WTC11 (cell line): Measurements from ENCODE around the gene NT5DC4.
"Not testable (repeated sequence)": the region's sequence is repeated elsewhere in the genome, so short reads cannot be mapped to it uniquely, and the experiment has no call there.

ENCODE experiments used
- E2F1 ChIP-seq: sonication (generic); formaldehyde crosslinking; IDR thresholded peaks from 2 replicates; pipeline ENCODE4 v1.8.0; 2022; ENCODE audit warnings: mild to moderate bottlenecking, missing genetic modification reagents
- FOXJ3 ChIP-seq: sonication (generic); formaldehyde crosslinking; IDR thresholded peaks from 2 replicates; pipeline ENCODE4 v1.9.0; 2021; ENCODE audit warnings: missing genetic modification reagents, mild to moderate bottlenecking, borderline replicate concordance
- FOXP4 ChIP-seq: sonication (generic); formaldehyde crosslinking; IDR thresholded peaks from 2 replicates; pipeline ENCODE4 v1.8.0; 2022; ENCODE audit warnings: mild to moderate bottlenecking, missing genetic modification reagents
- MAX ChIP-seq: sonication (generic); formaldehyde crosslinking; IDR thresholded peaks from 2 replicates; pipeline ENCODE4 v1.8.0; 2022; ENCODE audit warnings: mild to moderate bottlenecking, missing genetic modification reagents
- MXD4 ChIP-seq: fragments of 250-450 bp; sonication (Bioruptor Pico); IDR thresholded peaks from 2 replicates; pipeline ENCODE4 v1.8.0; 2021; ENCODE audit warnings: mild to moderate bottlenecking, moderate library complexity, borderline replicate concordance
- SP1 ChIP-seq: sonication (generic); formaldehyde crosslinking; conservative IDR thresholded peaks from 2 replicates; pipeline ENCODE4 v1.8.1; 2022; ENCODE audit warnings: missing genetic modification reagents
- TEAD1 ChIP-seq: sonication (generic); formaldehyde crosslinking; IDR thresholded peaks from 2 replicates; pipeline ENCODE4 v1.8.0; 2022; ENCODE audit warnings: mild to moderate bottlenecking, missing genetic modification reagents
- USF1 ChIP-seq: sonication (generic); formaldehyde crosslinking; IDR thresholded peaks from 2 replicates; pipeline ENCODE4 v1.8.0; 2022; ENCODE audit warnings: mild to moderate bottlenecking, missing genetic modification reagents
- ZSCAN18 ChIP-seq: fragments of 250-450 bp; sonication (Bioruptor Pico); IDR thresholded peaks from 2 replicates; pipeline ENCODE4 v2.1.2; 2022; ENCODE audit warnings: mild to moderate bottlenecking, moderate library complexity
- TF ChIP-seq, protein P1 (sequence below): fragments of 200-600 bp; IDR thresholded peaks from 2 replicates; pipeline ENCODE4 v1.8.0; 2022; ENCODE audit warnings: antibody characterized with exemption
- TF ChIP-seq, protein P2 (sequence below): fragments of 250-450 bp; sonication (Bioruptor Pico); IDR thresholded peaks from 2 replicates; pipeline ENCODE4 v1.9.0; 2021; ENCODE audit warnings: mild to moderate bottlenecking

DNA sequence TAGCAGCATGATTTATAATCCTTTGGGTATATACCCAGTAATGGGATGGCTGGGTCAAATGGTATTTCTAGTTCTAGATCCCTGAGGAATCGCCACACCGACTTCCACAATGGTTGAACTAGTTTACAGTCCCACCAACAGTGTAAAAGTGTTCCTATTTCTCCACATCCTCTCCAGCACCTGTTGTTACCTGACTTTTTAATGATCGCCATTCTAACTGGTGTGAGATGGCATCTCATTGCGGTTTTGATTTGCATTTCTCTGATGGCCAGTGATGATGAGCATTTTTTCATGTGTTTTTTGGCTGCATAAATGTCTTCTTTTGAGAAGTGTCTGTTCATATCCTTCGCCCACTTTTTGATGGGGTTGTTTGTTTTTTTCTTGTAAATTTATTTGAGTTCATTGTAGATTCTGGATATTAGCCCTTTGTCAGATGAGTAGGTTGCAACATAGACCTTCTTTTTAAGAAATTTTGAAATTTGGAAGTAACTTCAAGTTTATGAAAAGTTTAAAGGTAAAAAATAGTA is 3.9 kb upstream of the NT5DC4 start:
- not testable (repeated sequence) for TF ChIP-seq MXD4 (CRISPR knock-in tag); MAX; FOXJ3 (CRISPR knock-in tag); FOXP4 (CRISPR knock-in tag); SP1; ZSCAN18 (CRISPR knock-in tag); USF1; TEAD1 (CRISPR knock-in tag); E2F1 (CRISPR knock-in tag)
- TF ChIP-seq, protein P1, sequence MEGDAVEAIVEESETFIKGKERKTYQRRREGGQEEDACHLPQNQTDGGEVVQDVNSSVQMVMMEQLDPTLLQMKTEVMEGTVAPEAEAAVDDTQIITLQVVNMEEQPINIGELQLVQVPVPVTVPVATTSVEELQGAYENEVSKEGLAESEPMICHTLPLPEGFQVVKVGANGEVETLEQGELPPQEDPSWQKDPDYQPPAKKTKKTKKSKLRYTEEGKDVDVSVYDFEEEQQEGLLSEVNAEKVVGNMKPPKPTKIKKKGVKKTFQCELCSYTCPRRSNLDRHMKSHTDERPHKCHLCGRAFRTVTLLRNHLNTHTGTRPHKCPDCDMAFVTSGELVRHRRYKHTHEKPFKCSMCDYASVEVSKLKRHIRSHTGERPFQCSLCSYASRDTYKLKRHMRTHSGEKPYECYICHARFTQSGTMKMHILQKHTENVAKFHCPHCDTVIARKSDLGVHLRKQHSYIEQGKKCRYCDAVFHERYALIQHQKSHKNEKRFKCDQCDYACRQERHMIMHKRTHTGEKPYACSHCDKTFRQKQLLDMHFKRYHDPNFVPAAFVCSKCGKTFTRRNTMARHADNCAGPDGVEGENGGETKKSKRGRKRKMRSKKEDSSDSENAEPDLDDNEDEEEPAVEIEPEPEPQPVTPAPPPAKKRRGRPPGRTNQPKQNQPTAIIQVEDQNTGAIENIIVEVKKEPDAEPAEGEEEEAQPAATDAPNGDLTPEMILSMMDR, result not testable (repeated sequence)
- TF ChIP-seq, protein P2, sequence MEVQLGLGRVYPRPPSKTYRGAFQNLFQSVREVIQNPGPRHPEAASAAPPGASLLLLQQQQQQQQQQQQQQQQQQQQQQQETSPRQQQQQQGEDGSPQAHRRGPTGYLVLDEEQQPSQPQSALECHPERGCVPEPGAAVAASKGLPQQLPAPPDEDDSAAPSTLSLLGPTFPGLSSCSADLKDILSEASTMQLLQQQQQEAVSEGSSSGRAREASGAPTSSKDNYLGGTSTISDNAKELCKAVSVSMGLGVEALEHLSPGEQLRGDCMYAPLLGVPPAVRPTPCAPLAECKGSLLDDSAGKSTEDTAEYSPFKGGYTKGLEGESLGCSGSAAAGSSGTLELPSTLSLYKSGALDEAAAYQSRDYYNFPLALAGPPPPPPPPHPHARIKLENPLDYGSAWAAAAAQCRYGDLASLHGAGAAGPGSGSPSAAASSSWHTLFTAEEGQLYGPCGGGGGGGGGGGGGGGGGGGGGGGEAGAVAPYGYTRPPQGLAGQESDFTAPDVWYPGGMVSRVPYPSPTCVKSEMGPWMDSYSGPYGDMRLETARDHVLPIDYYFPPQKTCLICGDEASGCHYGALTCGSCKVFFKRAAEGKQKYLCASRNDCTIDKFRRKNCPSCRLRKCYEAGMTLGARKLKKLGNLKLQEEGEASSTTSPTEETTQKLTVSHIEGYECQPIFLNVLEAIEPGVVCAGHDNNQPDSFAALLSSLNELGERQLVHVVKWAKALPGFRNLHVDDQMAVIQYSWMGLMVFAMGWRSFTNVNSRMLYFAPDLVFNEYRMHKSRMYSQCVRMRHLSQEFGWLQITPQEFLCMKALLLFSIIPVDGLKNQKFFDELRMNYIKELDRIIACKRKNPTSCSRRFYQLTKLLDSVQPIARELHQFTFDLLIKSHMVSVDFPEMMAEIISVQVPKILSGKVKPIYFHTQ (CRISPR knock-in tag), result not testable (repeated sequence)
